Measurements from ENCODE around the gene ENAH.

ENAH gene

DNA sequence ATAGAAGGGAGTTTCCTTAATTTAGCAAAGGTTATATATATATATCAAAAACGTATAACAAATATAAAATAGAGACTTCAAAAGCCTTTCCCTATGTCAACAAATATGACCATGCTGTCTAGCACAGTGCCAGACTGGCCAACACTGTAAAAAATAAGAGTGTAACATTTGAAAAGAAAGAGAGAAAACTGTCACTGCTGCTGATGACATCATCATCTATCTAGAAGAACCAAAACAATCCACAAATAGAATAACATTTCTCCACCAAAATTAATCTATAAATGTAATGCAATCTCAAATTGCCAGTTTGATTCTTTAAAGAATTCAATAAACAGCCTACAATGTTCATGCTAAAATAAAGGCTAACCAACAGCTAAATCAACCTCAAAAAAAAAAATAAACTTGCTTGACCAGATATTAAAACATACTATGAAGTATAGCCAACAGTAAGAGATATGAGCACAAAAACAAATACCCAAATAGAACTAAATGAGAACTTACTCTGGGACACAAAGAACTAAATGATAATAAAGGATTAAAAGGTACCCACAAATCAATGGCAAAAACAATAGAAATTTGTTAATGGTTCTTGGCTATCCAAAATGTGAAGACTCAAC is 50.2 kb downstream of the ENAH start:
- Histone ChIP-seq H2AFZ (ENCODE audit: low read depth, low read length) (no peak overlapping the region), H3K4me3 (ENCODE audit: low read length) (no peak overlapping the region), H3K36me3 (ENCODE audit: insufficient read depth, low read length) (peaks cover 7% of the 10 kb centered on the region), H3K9me3 (ENCODE audit: low read length) (peaks cover 6% of the 10 kb centered on the region), H3K27me3 (ENCODE audit: insufficient read depth, low read length) (no peaks in the 10 kb centered on the region), H3K4me1 (ENCODE audit: insufficient read depth, low read length) (peaks cover 5% of the 10 kb centered on the region)

DNA sequence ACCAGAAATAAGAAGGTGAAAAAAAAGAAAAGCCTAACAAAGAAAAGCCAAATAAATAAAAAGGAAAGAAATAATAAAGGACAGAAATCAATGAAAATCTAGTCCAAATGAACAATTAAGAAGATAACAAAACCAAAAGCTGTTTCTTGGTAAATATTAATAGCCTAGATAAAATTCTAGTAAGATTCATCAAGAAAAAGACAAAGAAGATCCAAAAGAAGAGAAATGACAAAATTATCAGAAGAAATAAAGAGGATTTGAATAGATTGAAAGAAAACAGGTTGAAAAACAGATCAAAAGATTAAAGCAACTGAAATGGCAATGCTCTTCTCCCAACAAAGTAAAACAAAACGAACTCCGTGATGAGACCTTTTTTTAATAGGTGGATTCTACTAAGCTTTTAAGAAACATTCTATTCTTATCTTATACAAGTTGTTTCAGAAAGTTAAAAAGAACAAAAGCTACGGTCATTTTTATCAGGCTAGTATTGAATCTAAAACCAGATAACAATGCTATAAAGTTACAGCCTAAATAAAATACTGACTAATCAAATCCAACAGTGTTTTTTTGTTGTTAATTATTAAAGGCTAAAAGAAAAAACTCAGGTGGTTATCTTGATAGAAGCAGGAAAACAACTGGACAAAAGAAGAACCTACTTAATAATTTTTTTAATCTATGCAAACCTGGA is 50.9 kb downstream of the ENAH start:
- no peak overlapping the region for H2AFZ ChIP-seq (ENCODE audit: low read depth, low read length)
- no peaks in the 10 kb centered on the region for H3K27me3 ChIP-seq (ENCODE audit: insufficient read depth, low read length)
- H3K36me3 ChIP-seq (ENCODE audit: insufficient read depth, low read length) = peaks cover 7% of the 10 kb centered on the region
- H3K4me1 ChIP-seq (ENCODE audit: insufficient read depth, low read length) = peaks cover 5% of the 10 kb centered on the region
- peaks cover 6% of the 10 kb centered on the region for H3K9me3 ChIP-seq (ENCODE audit: low read length)
- H3K4me3 ChIP-seq (ENCODE audit: low read length) = no peak overlapping the region

DNA sequence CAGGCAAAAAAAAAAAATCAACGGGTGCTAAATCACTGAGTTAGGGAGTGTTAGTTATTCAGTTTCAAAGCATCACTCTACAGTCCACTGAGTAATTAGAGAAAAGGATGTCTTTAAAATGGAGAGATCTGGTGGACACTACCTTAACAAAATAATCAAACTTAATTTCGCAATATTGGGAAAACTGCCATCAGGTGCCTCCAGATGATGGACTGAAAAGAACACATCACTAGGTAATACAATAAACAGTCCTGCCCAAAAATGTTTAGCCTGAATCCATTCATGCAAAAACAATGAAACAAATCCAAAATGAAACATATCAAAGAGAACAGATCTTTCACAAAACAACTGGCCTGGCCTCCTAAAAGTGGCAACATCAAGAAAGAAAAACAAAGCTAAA is 54.1 kb downstream of the ENAH start:
- no peaks in the 10 kb centered on the region for H3K27me3 ChIP-seq (ENCODE audit: insufficient read depth, low read length)

DNA sequence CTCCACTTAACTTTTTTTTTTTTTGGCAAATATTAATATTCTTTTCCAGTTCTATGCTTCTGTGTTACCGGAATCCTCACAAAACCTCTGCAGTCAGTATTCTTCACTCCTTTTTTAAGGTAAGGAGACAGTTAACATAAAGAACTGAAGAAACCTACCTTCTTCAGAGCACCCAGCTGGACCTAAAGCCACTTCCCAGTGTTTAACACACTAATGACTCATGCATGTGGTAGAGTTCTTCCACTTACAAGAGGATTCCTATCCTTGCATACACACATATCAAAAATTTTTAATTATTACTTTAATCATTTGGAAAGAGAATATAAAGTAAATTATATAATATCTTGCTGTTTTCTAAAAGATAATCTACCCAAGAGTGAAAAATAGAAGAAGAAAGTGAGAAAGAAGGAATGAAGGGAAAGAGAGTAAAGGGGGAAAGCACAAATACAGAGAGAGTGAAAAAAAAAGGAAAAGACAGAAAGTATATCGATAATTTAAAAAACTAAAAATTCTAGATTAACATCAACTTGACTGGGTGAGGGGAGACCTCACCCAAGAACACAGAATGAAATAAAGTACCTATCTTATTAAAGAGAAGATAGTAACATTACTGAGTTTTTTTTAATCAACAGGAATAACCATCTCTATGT is 54.9 kb downstream of the ENAH start:
- Histone ChIP-seq H3K9me3 (ENCODE audit: low read length) (peaks cover 6% of the 10 kb centered on the region), H3K36me3 (ENCODE audit: insufficient read depth, low read length) (peaks cover 18% of the 10 kb centered on the region), H2AFZ (ENCODE audit: low read depth, low read length) (no peak overlapping the region), H3K4me3 (ENCODE audit: low read length) (no peak overlapping the region), H3K4me1 (ENCODE audit: insufficient read depth, low read length) (no peaks in the 10 kb centered on the region), H3K27me3 (ENCODE audit: insufficient read depth, low read length) (no peaks in the 10 kb centered on the region)

More for the DNA sequence above, 54.1 kb downstream of the ENAH start:
- H3K4me1 ChIP-seq (ENCODE audit: insufficient read depth, low read length) = peaks cover 5% of the 10 kb centered on the region
- peaks cover 6% of the 10 kb centered on the region for H3K9me3 ChIP-seq (ENCODE audit: low read length)
- H3K4me3 ChIP-seq (ENCODE audit: low read length) = no peak overlapping the region
- H2AFZ ChIP-seq (ENCODE audit: low read depth, low read length) = no peak overlapping the region
- H3K36me3 ChIP-seq (ENCODE audit: insufficient read depth, low read length) = peaks cover 14% of the 10 kb centered on the region

DNA sequence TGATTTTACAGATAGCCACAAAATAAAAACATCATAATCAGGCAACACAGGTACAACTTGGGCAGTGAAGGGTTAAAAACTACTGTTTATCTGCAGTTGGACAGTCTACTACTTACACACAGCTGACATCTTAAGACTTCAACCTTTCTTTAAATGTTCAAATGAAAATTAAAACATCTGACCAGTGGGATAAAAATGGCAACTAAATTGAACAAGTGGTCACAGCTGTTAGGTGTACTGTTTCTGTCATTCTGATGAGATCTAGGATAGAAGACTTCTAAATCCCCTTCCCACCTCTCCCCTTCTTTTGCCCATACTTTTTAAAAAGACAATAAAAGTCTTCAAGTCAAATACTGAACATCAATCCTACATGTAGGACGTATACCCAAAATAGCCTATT is 56.2 kb downstream of the ENAH start:
- Histone ChIP-seq H3K4me3 (ENCODE audit: low read length) (no peak overlapping the region), H2AFZ (ENCODE audit: low read depth, low read length) (no peak overlapping the region), H3K36me3 (ENCODE audit: insufficient read depth, low read length) (peaks cover 18% of the 10 kb centered on the region)

DNA sequence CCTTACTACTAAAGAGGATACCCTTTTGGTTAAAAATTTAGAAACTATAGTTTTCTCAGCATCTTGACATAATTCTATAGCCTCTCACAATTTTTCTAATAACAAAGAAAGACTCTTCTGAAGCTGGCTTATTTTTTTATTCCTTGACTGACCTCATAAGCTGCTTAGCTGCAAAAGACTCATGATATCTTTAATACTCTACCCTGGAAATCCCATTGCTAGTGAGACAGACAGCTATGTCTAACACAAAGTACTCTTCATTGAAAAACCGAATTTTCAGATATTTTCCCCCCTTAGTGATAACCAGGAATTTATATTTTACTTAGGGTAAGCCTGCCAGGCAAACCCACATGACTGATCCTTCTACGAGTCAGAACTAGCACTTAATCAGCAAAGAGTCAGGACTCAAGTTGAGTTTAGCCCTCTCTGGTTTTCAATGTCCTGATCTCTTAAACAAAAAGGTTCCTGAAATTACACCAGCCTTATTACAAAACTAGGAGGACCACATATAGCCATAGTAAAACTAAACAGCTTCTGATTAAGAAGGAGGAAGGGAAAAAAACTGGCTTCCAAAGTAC is 56.9 kb downstream of the ENAH start:
- Histone ChIP-seq H3K4me3 (ENCODE audit: low read length) (no peak overlapping the region), H2AFZ (ENCODE audit: low read depth, low read length) (no peak overlapping the region), H3K27me3 (ENCODE audit: insufficient read depth, low read length) (no peaks in the 10 kb centered on the region), H3K9me3 (ENCODE audit: low read length) (peaks cover 6% of the 10 kb centered on the region), H3K36me3 (ENCODE audit: insufficient read depth, low read length) (peaks cover 18% of the 10 kb centered on the region), H3K4me1 (ENCODE audit: insufficient read depth, low read length) (no peaks in the 10 kb centered on the region)

More for the DNA sequence above, 56.2 kb downstream of the ENAH start:
- Histone ChIP-seq H3K27me3 (ENCODE audit: insufficient read depth, low read length) (no peaks in the 10 kb centered on the region), H3K9me3 (ENCODE audit: low read length) (peaks cover 6% of the 10 kb centered on the region), H3K4me1 (ENCODE audit: insufficient read depth, low read length) (no peaks in the 10 kb centered on the region)

DNA sequence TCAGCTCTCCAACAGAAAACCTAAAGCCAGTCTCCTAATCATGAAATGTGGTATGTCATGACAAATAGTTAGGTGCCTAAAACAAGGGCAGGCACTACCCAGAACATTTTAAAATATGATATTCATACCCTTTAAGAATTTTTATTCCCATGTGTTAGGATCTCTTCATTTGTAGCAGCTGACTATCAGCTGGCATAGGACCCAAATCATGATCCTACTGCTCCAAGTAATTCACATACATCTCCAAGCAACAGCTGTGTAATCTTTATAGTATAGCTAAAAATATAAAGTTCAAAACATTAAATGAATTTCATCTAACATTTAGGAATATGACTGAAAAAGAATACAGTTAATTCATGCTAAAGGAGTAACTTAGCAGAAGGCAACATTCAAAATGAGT is 57.5 kb downstream of the ENAH start:
- Histone ChIP-seq H3K27me3 (ENCODE audit: insufficient read depth, low read length) (no peaks in the 10 kb centered on the region), H3K4me3 (ENCODE audit: low read length) (no peak overlapping the region), H3K4me1 (ENCODE audit: insufficient read depth, low read length) (no peaks in the 10 kb centered on the region), H2AFZ (ENCODE audit: low read depth, low read length) (no peak overlapping the region), H3K36me3 (ENCODE audit: insufficient read depth, low read length) (peaks cover 19% of the 10 kb centered on the region), H3K9me3 (ENCODE audit: low read length) (peaks cover 6% of the 10 kb centered on the region)

DNA sequence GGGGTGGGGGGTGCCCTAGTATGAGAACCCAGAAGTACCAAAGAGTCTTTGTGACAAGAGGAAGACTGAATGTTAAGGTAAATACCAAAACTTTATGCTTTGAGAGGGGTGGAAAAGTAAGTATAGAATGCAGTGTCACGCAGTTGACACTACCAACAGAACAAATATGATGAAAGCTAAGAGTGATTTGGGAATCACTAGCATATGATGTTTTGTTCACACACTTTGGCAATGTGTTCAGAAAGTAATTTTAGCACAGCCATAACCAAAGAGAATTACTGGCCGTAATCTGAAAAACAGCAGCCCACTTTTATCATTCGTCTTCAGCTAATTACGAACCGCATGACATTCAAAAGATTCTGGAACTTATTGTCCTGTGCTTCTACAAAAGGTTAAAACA is 59.5 kb downstream of the ENAH start:
- Histone ChIP-seq H2AFZ (ENCODE audit: low read depth, low read length) (no peak overlapping the region), H3K36me3 (ENCODE audit: insufficient read depth, low read length) (peaks cover 21% of the 10 kb centered on the region), H3K27me3 (ENCODE audit: insufficient read depth, low read length) (no peaks in the 10 kb centered on the region), H3K9me3 (ENCODE audit: low read length) (no peaks in the 10 kb centered on the region), H3K4me1 (ENCODE audit: insufficient read depth, low read length) (no peaks in the 10 kb centered on the region), H3K4me3 (ENCODE audit: low read length) (no peak overlapping the region)

DNA sequence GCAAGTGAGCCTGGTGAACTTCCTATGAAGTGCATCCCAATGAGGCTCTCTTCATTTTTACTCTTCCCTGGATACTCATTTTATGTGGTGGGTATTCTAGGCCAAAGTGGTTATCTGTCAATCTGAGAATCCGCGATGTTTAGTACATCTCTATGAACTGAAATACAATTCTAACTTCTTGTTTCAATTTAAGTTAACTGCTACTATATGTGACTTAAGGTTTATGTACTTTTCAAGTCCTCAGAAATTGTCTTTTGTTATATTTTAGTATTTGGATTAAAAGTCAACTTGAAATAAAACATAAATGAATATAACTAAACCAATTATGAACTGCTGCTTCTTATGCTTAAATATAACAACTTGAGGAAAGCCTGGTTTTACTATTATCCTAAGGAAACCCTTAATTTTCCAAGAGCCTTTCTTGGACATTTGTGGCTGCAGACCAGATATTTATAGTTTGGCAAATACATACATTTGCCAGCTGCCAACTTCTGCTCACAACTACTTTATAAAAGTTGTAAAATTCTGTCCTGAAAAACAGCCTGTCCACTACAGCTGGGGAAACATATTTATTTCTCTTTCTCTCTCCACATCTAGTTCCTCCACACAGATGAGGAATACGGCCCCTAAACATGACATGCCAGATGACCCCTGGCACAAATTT is 60.4 kb downstream of the ENAH start:
- H3K27me3 ChIP-seq (ENCODE audit: insufficient read depth, low read length) = no peaks in the 10 kb centered on the region
- no peaks in the 10 kb centered on the region for H3K9me3 ChIP-seq (ENCODE audit: low read length)
- no peak overlapping the region for H3K4me3 ChIP-seq (ENCODE audit: low read length)
- no peak overlapping the region for H2AFZ ChIP-seq (ENCODE audit: low read depth, low read length)
- H3K36me3 ChIP-seq (ENCODE audit: insufficient read depth, low read length) = peaks cover 21% of the 10 kb centered on the region
- H3K4me1 ChIP-seq (ENCODE audit: insufficient read depth, low read length) = no peaks in the 10 kb centered on the region

DNA sequence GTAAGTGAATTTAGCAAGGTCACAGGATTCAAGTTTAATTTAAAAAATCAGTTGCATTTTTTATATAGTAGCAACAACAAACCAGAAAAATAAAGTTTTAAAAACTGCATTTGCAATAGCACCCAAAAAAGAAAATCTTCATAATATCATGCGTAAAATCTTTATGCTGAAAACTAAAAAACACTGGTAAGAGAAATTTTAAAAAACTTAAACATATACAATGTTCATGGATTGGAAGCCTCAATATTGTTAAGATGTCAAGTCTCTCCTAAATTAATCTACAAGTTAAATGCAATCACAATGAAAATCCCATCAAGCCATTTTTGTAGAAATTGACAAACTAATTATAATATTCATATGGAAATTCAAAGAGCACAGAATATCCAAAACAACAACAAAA is 65.6 kb downstream of the ENAH start:
- H3K4me1 ChIP-seq (ENCODE audit: insufficient read depth, low read length) = no peaks in the 10 kb centered on the region
- no peaks in the 10 kb centered on the region for H3K9me3 ChIP-seq (ENCODE audit: low read length)
- peaks cover 9% of the 10 kb centered on the region for H3K36me3 ChIP-seq (ENCODE audit: insufficient read depth, low read length)
- no peak overlapping the region for H2AFZ ChIP-seq (ENCODE audit: low read depth, low read length)
- H3K27me3 ChIP-seq (ENCODE audit: insufficient read depth, low read length) = no peaks in the 10 kb centered on the region
- H3K4me3 ChIP-seq (ENCODE audit: low read length) = no peak overlapping the region

DNA sequence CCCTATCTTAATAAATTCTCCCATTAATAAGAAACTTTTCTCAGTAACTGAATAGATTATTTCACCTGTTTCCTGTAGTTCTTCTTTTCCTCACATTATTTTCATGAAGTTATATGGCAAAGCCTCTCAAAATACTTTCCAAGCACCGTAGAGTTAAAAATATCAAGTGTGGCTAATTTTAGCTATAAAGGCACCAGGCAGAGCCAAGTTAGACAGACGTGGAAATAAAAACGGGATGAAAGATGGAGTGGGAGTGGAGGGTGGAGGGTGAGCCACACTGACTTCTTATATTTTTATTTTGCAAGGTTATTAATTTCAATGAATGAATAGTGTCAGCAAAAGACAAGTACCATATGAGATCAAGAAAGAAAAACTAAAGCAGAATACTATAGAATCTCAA is 71.7 kb downstream of the ENAH start:
- Histone ChIP-seq H3K36me3 (ENCODE audit: insufficient read depth, low read length) (peaks cover 2% of the 10 kb centered on the region), H3K9me3 (ENCODE audit: low read length) (no peaks in the 10 kb centered on the region), H3K4me1 (ENCODE audit: insufficient read depth, low read length) (peaks cover 39% of the 10 kb centered on the region), H3K27me3 (ENCODE audit: insufficient read depth, low read length) (no peaks in the 10 kb centered on the region), H3K4me3 (ENCODE audit: low read length) (no peak overlapping the region), H2AFZ (ENCODE audit: low read depth, low read length) (no peak overlapping the region)

DNA sequence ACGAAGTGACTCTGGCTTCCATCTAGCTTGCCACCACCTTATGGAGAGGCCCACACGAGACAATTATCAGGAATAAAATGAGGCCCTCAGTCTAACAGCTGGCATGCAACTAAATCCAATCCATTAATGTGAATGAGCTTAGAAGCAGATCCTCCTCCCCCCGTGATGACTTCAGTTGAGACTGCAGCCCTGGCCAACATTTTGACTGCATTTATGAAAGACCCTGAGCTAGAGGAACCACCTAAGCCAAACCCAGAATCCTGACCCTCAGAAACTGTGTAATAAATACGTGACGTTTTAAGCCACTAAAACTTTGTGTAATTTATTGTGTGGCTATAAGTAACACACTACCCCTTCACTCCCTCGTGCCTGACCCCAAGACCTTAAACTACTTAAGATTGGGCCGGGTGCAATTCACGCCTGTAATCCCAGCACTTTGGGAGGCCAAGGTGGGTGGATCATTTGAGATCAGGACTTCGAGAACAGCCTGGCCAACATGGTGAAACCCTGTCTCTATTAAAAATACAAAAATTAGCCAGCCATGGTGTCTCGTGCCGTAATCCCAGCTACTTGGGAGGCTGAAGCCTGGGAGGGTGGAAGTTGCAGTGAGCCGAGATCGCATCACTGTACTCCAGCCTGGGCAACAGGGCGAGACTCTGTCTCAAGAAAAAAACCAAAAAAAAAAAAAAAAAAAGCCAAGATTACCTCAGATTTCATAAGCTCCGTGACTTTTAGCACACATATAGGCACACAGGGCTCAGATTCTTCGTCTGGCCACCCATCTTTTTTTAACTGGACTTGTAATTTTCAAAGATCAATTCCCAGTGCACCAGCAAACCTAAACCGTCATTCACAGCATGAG is 72.5 kb downstream of the ENAH start:
- Histone ChIP-seq H3K9me3 (ENCODE audit: low read length) (no peaks in the 10 kb centered on the region), H3K27me3 (ENCODE audit: insufficient read depth, low read length) (no peaks in the 10 kb centered on the region), H3K4me3 (ENCODE audit: low read length) (no peak overlapping the region), H3K4me1 (ENCODE audit: insufficient read depth, low read length) (peaks cover 39% of the 10 kb centered on the region), H2AFZ (ENCODE audit: low read depth, low read length) (no peak overlapping the region), H3K36me3 (ENCODE audit: insufficient read depth, low read length) (peaks cover 4% of the 10 kb centered on the region)
